WTC11 (cell line): ENCODE results near the gene TST.

Source experiments
- ATF1 ChIP-seq: sonication (generic); formaldehyde crosslinking; IDR thresholded peaks from 2 replicates; pipeline ENCODE4 v1.8.1; 2023; ENCODE audit warnings: mild to moderate bottlenecking, moderate library complexity, missing genetic modification reagents
- CTCF ChIP-seq: fragments of 200-600 bp; IDR thresholded peaks from 2 replicates; pipeline ENCODE4 v1.8.0; 2022; ENCODE audit warnings: antibody characterized with exemption
- FOXK1 ChIP-seq: sonication (generic); formaldehyde crosslinking; IDR thresholded peaks from 2 replicates; pipeline ENCODE4 v1.8.0; 2022; ENCODE audit warnings: mild to moderate bottlenecking, moderate library complexity, missing genetic modification reagents
- MAX ChIP-seq: sonication (generic); formaldehyde crosslinking; IDR thresholded peaks from 2 replicates; pipeline ENCODE4 v1.8.0; 2022; ENCODE audit warnings: mild to moderate bottlenecking, missing genetic modification reagents
- PREB ChIP-seq: sonication (generic); formaldehyde crosslinking; IDR thresholded peaks from 2 replicates; pipeline ENCODE4 v1.8.1; 2022; ENCODE audit warnings: mild to moderate bottlenecking, missing genetic modification reagents, moderate library complexity, borderline replicate concordance
- TCF7 ChIP-seq: sonication (generic); formaldehyde crosslinking; IDR thresholded peaks from 2 replicates; pipeline ENCODE4 v1.8.0; 2022; ENCODE audit warnings: mild to moderate bottlenecking, low read depth, missing genetic modification reagents, moderate library complexity
- TP53 ChIP-seq: sonication (generic); formaldehyde crosslinking; IDR thresholded peaks from 2 replicates; pipeline ENCODE4 v1.8.1; 2023; ENCODE audit warnings: mild to moderate bottlenecking, missing genetic modification reagents
- ZNF219 ChIP-seq: sonication (generic); formaldehyde crosslinking; IDR thresholded peaks from 2 replicates; pipeline ENCODE4 v1.8.0; 2023; ENCODE audit warnings: missing genetic modification reagents, mild to moderate bottlenecking, borderline replicate concordance
- ZSCAN18 ChIP-seq: fragments of 250-450 bp; sonication (Bioruptor Pico); IDR thresholded peaks from 2 replicates; pipeline ENCODE4 v2.1.2; 2022; ENCODE audit warnings: mild to moderate bottlenecking, moderate library complexity

GRCh38 chr22:37054056-37054395, 34.8 kb upstream of the TST start:
- TF ChIP-seq PREB (CRISPR knock-in tag) (no peak), TCF7 (no peak), ZNF219 (CRISPR knock-in tag) (no peak), CTCF (no peak), FOXK1 (CRISPR knock-in tag) (no peak), TP53 (CRISPR knock-in tag) (no peak), ATF1 (CRISPR knock-in tag) (no peak), MAX (CRISPR knock-in tag) (no peak), ZSCAN18 (CRISPR knock-in tag) (no peak)
